Psoas muscle (tissue), 8 donors: Measurements from ENCODE around the gene OSBPL9. TPM values are rescaled to one million over a fixed set of nuclear protein-coding genes. Genes with fewer than 3 reads are reported as not detected.

Source experiments
- ATAC-seq, 4 donors: fragments of 200-7000 bp; cut with Tn5 transposase; one replicate each; pipeline ENCODE4 v1.9.1; 2020; ENCODE audit warnings: moderate library complexity in 3 of 4, mild to moderate bottlenecking in 2 of 4
- DNase-seq, 2 donors: peaks; one replicate each; pipeline ENCODE4 v3.0.0-alpha.2; 2020
- H3K27ac ChIP-seq: fragments of 200-600 bp; one replicate; pipeline ENCODE4 v1.8.0; 2022
- H3K27me3 ChIP-seq, 3 donors: fragments of 200-600 bp in 1 of 3; one replicate each; pipeline versions ENCODE4 v1.6.1 to v1.8.0; 2013 to 2022; ENCODE audit warnings: low read length in 2 of 3, mild to moderate bottlenecking in 2 of 3, moderate library complexity in 1 of 3; ENCODE audit not compliant: insufficient read depth in 3 of 3
- H3K36me3 ChIP-seq, 2 donors: fragments of 200-600 bp in 1 of 2; one replicate each; pipeline versions ENCODE4 v1.6.1 to v1.8.0; 2013 to 2022; ENCODE audit warnings: low read depth in 1 of 2, mild to moderate bottlenecking in 1 of 2, moderate library complexity in 1 of 2; ENCODE audit not compliant: insufficient read depth in 1 of 2
- H3K4me1 ChIP-seq: fragments of 200-600 bp; one replicate; pipeline ENCODE4 v1.8.0; 2022
- H3K4me3 ChIP-seq: fragments of 200-600 bp; one replicate; pipeline ENCODE4 v1.8.0; 2022; ENCODE audit warnings: mild to moderate bottlenecking
- H3K9me3 ChIP-seq: fragments of 200-600 bp; one replicate; pipeline ENCODE4 v1.8.0; 2022
- CTCF ChIP-seq: fragments of 200-600 bp; IDR thresholded peaks from one replicate; pipeline ENCODE4 v1.8.0; 2022; ENCODE audit warnings: antibody characterized with exemption
- WGBS, 3 donors: extraction: QIAGEN DNeasy Blood & Tissue Kit; methylation state at CpG; one replicate each; pipeline versions ENCODE4 v1.1.6 to v1.1.7; 2013; 5-methylcytosine and 5-hydroxymethylcytosine counted together
- intact Hi-C, 2 donors: fragments of 100-400 bp; cut with DNase I; formaldehyde crosslinking; loops; one replicate each; pipeline versions ENCODE4 v1.11.0 to v1.14.2; 2022
- polyA plus RNA-seq, 3 donors: library from polyadenylated mRNA; stranded (reverse); fragments of 200-250 nt; gene quantifications; one replicate each; pipeline ENCODE4 v1.2.3, GENCODE V29; 2013
- total RNA-seq, 4 donors: library from RNA; stranded (reverse); fragmentation: NEBNext Ultra II Directional in 2 of 4; extraction: Animal tissue kit (Norgen Biotek cat#: 25700) in 2 of 4; gene quantifications; one replicate each; pipeline versions ENCODE4 v1.2.1 to v1.2.4, GENCODE V29; 2021 to 2023
- donor health status: healthy with polysubstance abuse.
- donor health status: DM: no; HTN: no; CAD: no; lungs with moderate emphysema.
- donor health status: Bipolar disorder and iron deficiency.
- donor health status: healthy.
- donor health status: DM: yes; HTN: yes; CAD: no.
- donor health status: DM: no; HTN: no; CAD: no.
- donor health status: DM: no; HTN: no; CAD: no.
- donor health status: DM: yes; HTN: yes; CAD: no.

OSBPL9 gene
- total and polyA plus RNA-seq, 7 donors, result 15.6 to 141 (median 60.6) TPM

- WGBS, 3 donors, result 93 to 97% (median 95%) methylated on average over 8 of the region's 8 CpGs
- H3K36me3 ChIP-seq, result peaks cover 0 to 26% of the 10 kb centered on the region in 2 donors
- DNase-seq (no peak), ATAC-seq (peak; percentile 48 to 67 (median 53))
- H3K4me3 ChIP-seq, result no peak overlapping the region
- H3K27me3 ChIP-seq, result no peaks in the 10 kb centered on the region
- intact Hi-C loops, result no loop called here
- H3K9me3 ChIP-seq, result no peaks in the 10 kb centered on the region
- H3K27ac ChIP-seq, result no peak overlapping the region
- TF ChIP-seq CTCF, result no peak
- no peaks in the 10 kb centered on the region for H3K4me1 ChIP-seq
Observed at GRCh38 chr1:51714374-51715019, 97.6 kb downstream of the OSBPL9 start.

GRCh38 chr1:51715369-51715768, 98.5 kb downstream of the OSBPL9 start:
- no peaks in the 10 kb centered on the region for H3K4me1 ChIP-seq
- intact Hi-C loops, result no loop called here
- H3K36me3 ChIP-seq, result peaks cover 0 to 35% of the 10 kb centered on the region in 2 donors
- DNase-seq (no peak), ATAC-seq (no peak)
- 92 to 100% (median 92%) methylated on average over 4 of the region's 4 CpGs for WGBS, 3 donors
- H3K4me3 ChIP-seq, result no peak overlapping the region
- H3K9me3 ChIP-seq, result no peaks in the 10 kb centered on the region
- no peak overlapping the region for H3K27ac ChIP-seq
- H3K27me3 ChIP-seq, result no peaks in the 10 kb centered on the region
- no peak for TF ChIP-seq CTCF

- H3K27ac ChIP-seq, result no peak overlapping the region
- no peaks in the 10 kb centered on the region for H3K9me3 ChIP-seq
- H3K36me3 ChIP-seq, result peaks cover 0 to 36% of the 10 kb centered on the region in 2 donors
- 97 to 98% (median 97%) methylated on average over 3 of the region's 3 CpGs for WGBS, 3 donors
- DNase-seq (no peak), ATAC-seq (no peak)
- H3K4me1 ChIP-seq, result no peaks in the 10 kb centered on the region
- intact Hi-C loops, result no loop called here
- H3K27me3 ChIP-seq, result no peaks in the 10 kb centered on the region
- no peak overlapping the region for H3K4me3 ChIP-seq
- no peak for TF ChIP-seq CTCF
Observed at GRCh38 chr1:51716746-51717145, 99.9 kb downstream of the OSBPL9 start.

GRCh38 chr1:51717842-51718241, 101.0 kb downstream of the OSBPL9 start:
- 96 to 99% (median 97%) methylated on average over 3 of the region's 3 CpGs for WGBS, 3 donors
- no peak for ATAC-seq
- TF ChIP-seq CTCF, result no peak
- no peaks in the 10 kb centered on the region for H3K9me3 ChIP-seq
- intact Hi-C loops, result no loop called here
- no peak for DNase-seq
- no peaks in the 10 kb centered on the region for H3K4me1 ChIP-seq
- peaks cover 0 to 36% of the 10 kb centered on the region in 2 donors for H3K36me3 ChIP-seq
- no peak overlapping the region for H3K27ac ChIP-seq
- H3K4me3 ChIP-seq, result no peak overlapping the region
- no peaks in the 10 kb centered on the region for H3K27me3 ChIP-seq

- intact Hi-C loops, result no loop called here
- H3K27me3 ChIP-seq, result no peaks in the 10 kb centered on the region
- peaks cover 0 to 36% of the 10 kb centered on the region in 2 donors for H3K36me3 ChIP-seq
- DNase-seq (no peak), ATAC-seq (no peak)
- TF ChIP-seq CTCF, result no peak
- H3K4me1 ChIP-seq, result no peaks in the 10 kb centered on the region
- WGBS, 3 donors, result 90 to 92% (median 91%) methylated on average over 2 of the region's 2 CpGs
- no peak overlapping the region for H3K4me3 ChIP-seq
- H3K9me3 ChIP-seq, result no peaks in the 10 kb centered on the region
- H3K27ac ChIP-seq, result no peak overlapping the region
Observed at GRCh38 chr1:51719146-51719545, 102.3 kb downstream of the OSBPL9 start.
